T-helper 2 cell treated with Interferon-gamma antibody and Interleukin-4, amounts not matched to agents 100 ng/mL and 5 ng/mL, for 36 hours (primary cell): ENCODE data around the gene POTED. TPM values are rescaled to one million over a fixed set of nuclear protein-coding genes. Genes with fewer than 3 reads are reported as not detected.
"Not testable (repeated sequence)": the region's sequence is repeated elsewhere in the genome, so short reads cannot be mapped to it uniquely, and the experiment has no call there.

Source experiments
- intact Hi-C: fragments of 100-400 bp; cut with micrococcal nuclease; formaldehyde crosslinking; loops from one replicate; pipeline ENCODE4 v1.15.1; 2023
- total RNA-seq: library from RNA; stranded (reverse); gene quantifications from 2 replicates; pipeline ENCODE4 v1.2.3, GENCODE V29; 2022

The POTED gene
- total RNA-seq = not detected in 2 replicates

DNA sequence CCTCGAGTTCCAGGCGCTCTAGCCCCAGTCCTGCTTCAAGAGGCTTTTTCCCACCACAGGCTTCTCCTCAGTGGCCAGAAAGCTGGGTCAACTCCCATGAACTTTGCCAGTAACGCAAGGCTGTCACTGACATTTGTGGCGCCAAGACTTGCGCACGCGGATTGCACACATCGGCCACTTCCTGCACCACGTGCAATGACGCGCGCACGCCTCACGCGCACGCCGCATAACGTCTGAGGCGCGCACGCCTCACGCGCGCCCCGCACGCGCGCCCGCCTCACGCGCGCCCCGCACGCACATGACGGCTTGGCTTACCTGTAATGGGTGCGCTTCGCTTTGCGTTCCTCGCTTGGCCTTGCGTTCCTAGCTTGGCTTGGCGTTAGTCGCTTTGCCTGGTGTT is at the start of gene POTED:
Gene POTED (plus strand): TSS at position 301 of the 400 bp plus-strand sequence. CDS start 452 bp downstream, outside the sequence.
- intact Hi-C loops = not testable (repeated sequence)

DNA sequence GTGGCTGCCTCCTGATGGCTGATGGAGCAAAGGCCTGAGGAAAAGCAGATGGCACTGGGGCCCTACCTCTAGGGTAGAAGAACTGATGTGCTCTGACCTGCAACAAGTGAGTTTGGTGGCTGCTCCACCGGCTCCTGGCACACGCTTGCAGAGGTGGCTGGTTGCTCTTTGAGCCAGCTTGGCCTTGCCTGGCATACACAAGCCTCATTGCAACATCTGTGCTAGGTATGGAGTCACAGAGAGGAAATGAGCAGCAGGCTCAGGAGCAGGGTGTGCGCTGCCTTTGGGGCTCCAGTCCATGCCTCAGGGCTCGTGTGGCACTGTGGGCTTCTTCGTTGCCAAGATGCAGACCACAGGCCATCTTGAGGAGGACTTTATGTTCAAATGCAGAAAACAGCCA is 40.5 kb downstream of the POTED start:
- intact Hi-C loops = not testable (repeated sequence)

- intact Hi-C loops = not testable (repeated sequence)
These were observed 42.2 kb downstream of the POTED start for GRCh38 chr21:13651746-13652145.
